K562 (cell line): ENCODE results near the gene PRPF8. TPM values are rescaled to one million over a fixed set of nuclear protein-coding genes. Genes with fewer than 3 reads are reported as not detected.
A peak's percentile ranks its signal among the peaks of the same experiment; 100 is the strongest.

ENCODE experiments used
- BRCA1 ChIP-seq, 2 experiments: fragments of 450-650 bp in 1 of 2; sonication (generic) in 1 of 2; formaldehyde crosslinking in 1 of 2; IDR thresholded peaks; 2 replicates each; pipeline versions ENCODE4 v1.5.0 to v1.6.1; 2017 to 2020; ENCODE audit warnings: mild to moderate bottlenecking in 1 of 2, missing genetic modification reagents in 1 of 2
- EP300 ChIP-seq: IDR thresholded peaks from 2 replicates; pipeline ENCODE4 v1.6.1; 2012; ENCODE audit warnings: low read length, improper control_type of control experiment
- ESRRA ChIP-seq: fragments of 450-650 bp; IDR thresholded peaks from 2 replicates; pipeline ENCODE4 v1.6.1; 2014; ENCODE audit warnings: low read depth, mild to moderate bottlenecking, moderate library complexity, borderline replicate concordance
- GTF2B ChIP-seq: IDR thresholded peaks from 2 replicates; pipeline ENCODE4 v1.6.1; 2011; ENCODE audit not compliant: insufficient read length; ENCODE audit errors: extremely low read depth
- KLF1 ChIP-seq: fragments of 450-650 bp; IDR thresholded peaks from 2 replicates; pipeline ENCODE4 v1.6.1; 2016; ENCODE audit warnings: missing genetic modification characterization, missing compliant biosample characterization
- KLF16 ChIP-seq: IDR thresholded peaks from 2 replicates; pipeline ENCODE4 v1.6.1; 2016; ENCODE audit warnings: antibody characterized with exemption
- MCM5 ChIP-seq: fragments of 450-650 bp; IDR thresholded peaks from 2 replicates; pipeline ENCODE4 v1.6.1; 2016; ENCODE audit warnings: low read depth
- MNT ChIP-seq, 2 experiments: fragments of 450-650 bp; conservative IDR thresholded peaks; 2 replicates each; pipeline ENCODE4 v1.6.1; 2017; ENCODE audit warnings: mild to moderate bottlenecking in 2 of 2, moderate library complexity in 2 of 2
- NONO ChIP-seq, 2 experiments: fragments of 200-400 bp in 1 of 2; fragments of 450-650 bp in 1 of 2; formaldehyde crosslinking in 1 of 2; IDR thresholded peaks; 2 replicates each; pipeline ENCODE4 v1.6.1; 2017; ENCODE audit warnings: low read depth in 2 of 2, mild to moderate bottlenecking in 2 of 2, moderate library complexity in 2 of 2, low read length in 1 of 2
- PRMT5 ChIP-seq: sonication (generic); formaldehyde crosslinking; IDR thresholded peaks from 2 replicates; pipeline ENCODE4 v1.5.0; 2020; ENCODE audit warnings: missing genetic modification reagents
- PRPF4 ChIP-seq: fragments of 200-400 bp; formaldehyde crosslinking; IDR thresholded peaks from one replicate; pipeline ENCODE4 v1.6.1; 2017; ENCODE audit warnings: low read length, low read depth, mild to moderate bottlenecking; ENCODE audit not compliant: insufficient read depth, poor library complexity, severe bottlenecking
- U2AF2 ChIP-seq: fragments of 200-400 bp; formaldehyde crosslinking; optimal IDR thresholded peaks from 2 replicates; pipeline ENCODE3; 2017; ENCODE audit warnings: low read depth, mild to moderate bottlenecking, low read length
- ZKSCAN3 ChIP-seq: fragments of 250-450 bp; sonication (Bioruptor Pico); IDR thresholded peaks from 2 replicates; pipeline ENCODE4 v1.4.0; 2020
- polyA plus RNA-seq, 8 experiments: library from polyadenylated mRNA; depleted of rRNA in 4 of 8; stranded (reverse) in 5 of 8; unstranded in 3 of 8; fragments of >200 nt; fragmentation: Nextera tagmentation in 2 of 8; fragmentation: Illumina TruSeq in 1 of 8; extraction: Ambion mirVana in 2 of 8; extraction: Trizol in 1 of 8; gene quantifications; 2 replicates each; pipeline versions ENCODE4 v1.2.1 to v1.2.3, GENCODE V29; 2011 to 2014; ENCODE audit warnings: inconsistent platforms in 1 of 8, missing spikeins in 1 of 8
- total RNA-seq, 7 experiments: library from RNA; depleted of rRNA in 6 of 7; stranded (reverse); fragments of >200 nt in 6 of 7; fragmentation: Illumina TruSeq in 2 of 7; extraction: Trizol in 2 of 7; gene quantifications; 2 replicates each; pipeline versions ENCODE4 v1.2.1 to v1.2.3, GENCODE V29; 2011 to 2021; ENCODE audit warnings: low replicate concordance in 1 of 7
- TF ChIP-seq, protein P1 (sequence below): fragments of 250-450 bp; sonication (Bioruptor Pico); IDR thresholded peaks from 2 replicates; pipeline ENCODE4 v1.5.0; 2021
- TF ChIP-seq, protein P2 (sequence below): fragments of 450-650 bp; formaldehyde crosslinking; IDR thresholded peaks from 2 replicates; pipeline ENCODE4 v1.4.0; 2020; ENCODE audit warnings: mild to moderate bottlenecking, moderate library complexity
- TF ChIP-seq, protein P3 (sequence below): fragments of 450-650 bp; IDR thresholded peaks from 2 replicates; pipeline ENCODE4 v1.6.1; 2017; ENCODE audit warnings: antibody characterized with exemption, mild to moderate bottlenecking

PRPF8 gene
- total and polyA plus RNA-seq, 9 of the 15 experiments (the other 6 are each of a cell fraction or from before 2014, with no cell fraction given): 64.3 to 294 (median 85.9) TPM

DNA sequence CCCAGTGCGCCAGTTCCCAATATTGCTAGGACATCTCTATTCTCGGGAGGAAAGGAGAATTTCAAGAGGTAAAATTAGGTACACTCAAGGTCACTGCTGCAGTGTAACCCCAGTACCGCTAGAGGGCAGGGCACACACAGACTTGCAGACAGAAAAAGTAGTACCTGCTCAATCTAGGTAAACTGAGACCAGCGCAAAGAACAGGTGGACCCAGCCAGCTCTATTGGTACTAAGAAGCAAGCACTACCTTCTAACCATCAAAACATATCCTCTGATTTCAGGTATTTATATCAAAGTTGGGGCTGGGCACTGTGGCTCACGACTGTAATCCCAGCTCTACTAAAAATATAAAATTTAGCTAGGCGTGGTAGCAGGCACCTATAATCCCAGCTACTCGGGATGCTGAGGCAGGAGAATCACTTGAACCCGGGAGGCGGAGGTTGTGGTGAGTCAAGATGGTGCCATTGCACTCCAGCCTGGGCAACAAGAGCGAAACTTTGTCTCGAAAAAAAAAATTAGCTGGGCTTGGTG, 36.3 kb upstream of the PRPF8 start (continued):
- TF ChIP-seq KLF16 (peak; percentile 35; the same call in 1 of the 2 replicates), ESRRA (peak; percentile 90), MNT (conservative IDR thresholded peaks at IDR 0.05) (no peak), EP300 (no peak), GTF2B (no peak), NONO (IDR thresholded peaks at IDR 0.05; ENCODE audit: low read depth in 2 of 2, low read length in 1 of 2) (no peak), BRCA1 (IDR thresholded peaks at IDR 0.05) (no peak), BRCA1 (CRISPR knock-in tag; IDR thresholded peaks at IDR 0.05) (no peak), ZKSCAN3 (CRISPR knock-in tag) (no peak), MCM5 (no peak), U2AF2 (no peak), KLF1 (tag) (no peak), PRMT5 (CRISPR knock-in tag) (no peak), PRPF4 (no peak)
- TF ChIP-seq, protein P1, sequence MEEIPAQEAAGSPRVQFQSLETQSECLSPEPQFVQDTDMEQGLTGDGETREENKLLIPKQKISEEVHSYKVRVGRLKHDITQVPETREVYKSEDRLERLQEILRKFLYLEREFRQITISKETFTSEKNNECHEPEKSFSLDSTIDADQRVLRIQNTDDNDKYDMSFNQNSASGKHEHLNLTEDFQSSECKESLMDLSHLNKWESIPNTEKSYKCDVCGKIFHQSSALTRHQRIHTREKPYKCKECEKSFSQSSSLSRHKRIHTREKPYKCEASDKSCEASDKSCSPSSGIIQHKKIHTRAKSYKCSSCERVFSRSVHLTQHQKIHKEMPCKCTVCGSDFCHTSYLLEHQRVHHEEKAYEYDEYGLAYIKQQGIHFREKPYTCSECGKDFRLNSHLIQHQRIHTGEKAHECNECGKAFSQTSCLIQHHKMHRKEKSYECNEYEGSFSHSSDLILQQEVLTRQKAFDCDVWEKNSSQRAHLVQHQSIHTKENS (CRISPR knock-in tag): no peak
- TF ChIP-seq, protein P2, sequence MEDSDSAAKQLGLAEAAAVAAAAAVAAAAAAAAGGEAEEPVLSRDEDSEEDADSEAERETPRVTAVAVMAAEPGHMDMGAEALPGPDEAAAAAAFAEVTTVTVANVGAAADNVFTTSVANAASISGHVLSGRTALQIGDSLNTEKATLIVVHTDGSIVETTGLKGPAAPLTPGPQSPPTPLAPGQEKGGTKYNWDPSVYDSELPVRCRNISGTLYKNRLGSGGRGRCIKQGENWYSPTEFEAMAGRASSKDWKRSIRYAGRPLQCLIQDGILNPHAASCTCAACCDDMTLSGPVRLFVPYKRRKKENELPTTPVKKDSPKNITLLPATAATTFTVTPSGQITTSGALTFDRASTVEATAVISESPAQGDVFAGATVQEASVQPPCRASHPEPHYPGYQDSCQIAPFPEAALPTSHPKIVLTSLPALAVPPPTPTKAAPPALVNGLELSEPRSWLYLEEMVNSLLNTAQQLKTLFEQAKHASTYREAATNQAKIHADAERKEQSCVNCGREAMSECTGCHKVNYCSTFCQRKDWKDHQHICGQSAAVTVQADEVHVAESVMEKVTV (CRISPR knock-in tag): peak; percentile 33; the same call in 1 of the 2 replicates
- TF ChIP-seq, protein P3, sequence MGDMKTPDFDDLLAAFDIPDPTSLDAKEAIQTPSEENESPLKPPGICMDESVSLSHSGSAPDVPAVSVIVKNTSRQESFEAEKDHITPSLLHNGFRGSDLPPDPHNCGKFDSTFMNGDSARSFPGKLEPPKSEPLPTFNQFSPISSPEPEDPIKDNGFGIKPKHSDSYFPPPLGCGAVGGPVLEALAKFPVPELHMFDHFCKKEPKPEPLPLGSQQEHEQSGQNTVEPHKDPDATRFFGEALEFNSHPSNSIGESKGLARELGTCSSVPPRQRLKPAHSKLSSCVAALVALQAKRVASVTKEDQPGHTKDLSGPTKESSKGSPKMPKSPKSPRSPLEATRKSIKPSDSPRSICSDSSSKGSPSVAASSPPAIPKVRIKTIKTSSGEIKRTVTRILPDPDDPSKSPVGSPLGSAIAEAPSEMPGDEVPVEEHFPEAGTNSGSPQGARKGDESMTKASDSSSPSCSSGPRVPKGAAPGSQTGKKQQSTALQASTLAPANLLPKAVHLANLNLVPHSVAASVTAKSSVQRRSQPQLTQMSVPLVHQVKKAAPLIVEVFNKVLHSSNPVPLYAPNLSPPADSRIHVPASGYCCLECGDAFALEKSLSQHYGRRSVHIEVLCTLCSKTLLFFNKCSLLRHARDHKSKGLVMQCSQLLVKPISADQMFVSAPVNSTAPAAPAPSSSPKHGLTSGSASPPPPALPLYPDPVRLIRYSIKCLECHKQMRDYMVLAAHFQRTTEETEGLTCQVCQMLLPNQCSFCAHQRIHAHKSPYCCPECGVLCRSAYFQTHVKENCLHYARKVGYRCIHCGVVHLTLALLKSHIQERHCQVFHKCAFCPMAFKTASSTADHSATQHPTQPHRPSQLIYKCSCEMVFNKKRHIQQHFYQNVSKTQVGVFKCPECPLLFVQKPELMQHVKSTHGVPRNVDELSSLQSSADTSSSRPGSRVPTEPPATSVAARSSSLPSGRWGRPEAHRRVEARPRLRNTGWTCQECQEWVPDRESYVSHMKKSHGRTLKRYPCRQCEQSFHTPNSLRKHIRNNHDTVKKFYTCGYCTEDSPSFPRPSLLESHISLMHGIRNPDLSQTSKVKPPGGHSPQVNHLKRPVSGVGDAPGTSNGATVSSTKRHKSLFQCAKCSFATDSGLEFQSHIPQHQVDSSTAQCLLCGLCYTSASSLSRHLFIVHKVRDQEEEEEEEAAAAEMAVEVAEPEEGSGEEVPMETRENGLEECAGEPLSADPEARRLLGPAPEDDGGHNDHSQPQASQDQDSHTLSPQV: no peak
